Fibroblast of lung (primary cell): ENCODE results near the gene NKPD1. TPM values are rescaled to one million over a fixed set of nuclear protein-coding genes. Genes with fewer than 3 reads are reported as not detected.

Experiments
- DNase-seq, 2 donors: peaks; one replicate each; pipeline versions ENCODE4 v3.0.0 to v3.0.0-alpha.2; 2010; ENCODE audit warnings: low read depth in 2 of 2
- H2AFZ ChIP-seq: 2 replicates; pipeline ENCODE4 v1.5.1; 2012; ENCODE audit warnings: low read length, control low read depth, inconsistent platforms
- H3K27ac ChIP-seq: 2 replicates; pipeline ENCODE4 v1.5.1; 2011; ENCODE audit warnings: low read length, control low read depth; ENCODE audit not compliant: insufficient read depth
- H3K27me3 ChIP-seq: 2 replicates; pipeline ENCODE4 v1.5.1; 2011; ENCODE audit warnings: mild to moderate bottlenecking, low read length; ENCODE audit not compliant: control insufficient read depth, insufficient read depth
- H3K36me3 ChIP-seq: 2 replicates; pipeline ENCODE4 v1.5.1; 2011; ENCODE audit warnings: low read length; ENCODE audit not compliant: control insufficient read depth, insufficient read depth
- H3K4me1 ChIP-seq: 2 replicates; pipeline ENCODE4 v1.5.1; 2011; ENCODE audit warnings: low read length; ENCODE audit not compliant: control insufficient read depth, insufficient read depth; ENCODE audit errors: extremely low read depth
- H3K4me2 ChIP-seq: 2 replicates; pipeline ENCODE4 v1.5.1; 2011; ENCODE audit warnings: low read length, control low read depth; ENCODE audit not compliant: insufficient read depth; ENCODE audit errors: extremely low read depth
- H3K4me3 ChIP-seq, 4 experiments: fragments of 200-600 bp in 1 of 4; sonication (generic) in 1 of 4; replicated peaks in 1 of 4; 2 replicates each; pipeline ENCODE4 v1.5.1; 2011 to 2016; ENCODE audit warnings: low read length in 4 of 4, low read depth in 3 of 4, mild to moderate bottlenecking in 3 of 4, control low read depth in 2 of 4, inconsistent platforms in 1 of 4, mixed read lengths in 1 of 4; ENCODE audit not compliant: insufficient read depth in 1 of 4; ENCODE audit errors: control extremely low read depth in 1 of 4
- H3K79me2 ChIP-seq: 2 replicates; pipeline ENCODE4 v1.5.1; 2012; ENCODE audit warnings: mild to moderate bottlenecking, low read length, inconsistent platforms; ENCODE audit not compliant: control insufficient read depth, insufficient read depth
- H3K9ac ChIP-seq: 2 replicates; pipeline ENCODE4 v1.5.1; 2011; ENCODE audit warnings: mild to moderate bottlenecking, low read length, control low read depth; ENCODE audit not compliant: insufficient read depth
- H3K9me3 ChIP-seq: 2 replicates; pipeline ENCODE4 v1.5.1; 2012; ENCODE audit warnings: low read depth, low read length; ENCODE audit not compliant: control insufficient read depth, insufficient read depth
- H4K20me1 ChIP-seq: 2 replicates; pipeline ENCODE4 v1.5.1; 2011; ENCODE audit warnings: low read length; ENCODE audit not compliant: control insufficient read depth, insufficient read depth; ENCODE audit errors: extremely low read depth
- CTCF ChIP-seq, 2 donors: IDR thresholded peaks in 1 of 2; conservative IDR thresholded peaks in 1 of 2; 1 replicate in 1 of 2; 2 replicates in 1 of 2; pipeline ENCODE4 v1.5.1; 2011 to 2012; ENCODE audit warnings: low read length in 2 of 2, control low read depth in 1 of 2, inconsistent platforms in 1 of 2, low read depth in 1 of 2, mild to moderate bottlenecking in 1 of 2
- EZH2 ChIP-seq: IDR thresholded peaks from 2 replicates; pipeline ENCODE4 v1.5.1; 2012; ENCODE audit warnings: low read length, control low read depth, mild to moderate bottlenecking; ENCODE audit errors: missing control alignments
- polyA plus RNA-seq, 2 donors: library from polyadenylated mRNA; depleted of rRNA in 1 of 2; stranded (reverse) in 1 of 2; unstranded in 1 of 2; fragments of >200 nt; gene quantifications; 2 replicates each; pipeline ENCODE4 v1.2.1, GENCODE V29; 2011 to 2012; ENCODE audit warnings: missing spikeins in 1 of 2
- total RNA-seq: library from RNA; depleted of rRNA; stranded (reverse); fragments of >200 nt; gene quantifications from 2 replicates; pipeline ENCODE4 v1.2.1, GENCODE V29; 2014

Gene NKPD1
- total and polyA plus RNA-seq, 2 donors (not counting 1 experiment from before 2014, with no cell fraction given): 0.17 TPM; not detected in 1

DNA sequence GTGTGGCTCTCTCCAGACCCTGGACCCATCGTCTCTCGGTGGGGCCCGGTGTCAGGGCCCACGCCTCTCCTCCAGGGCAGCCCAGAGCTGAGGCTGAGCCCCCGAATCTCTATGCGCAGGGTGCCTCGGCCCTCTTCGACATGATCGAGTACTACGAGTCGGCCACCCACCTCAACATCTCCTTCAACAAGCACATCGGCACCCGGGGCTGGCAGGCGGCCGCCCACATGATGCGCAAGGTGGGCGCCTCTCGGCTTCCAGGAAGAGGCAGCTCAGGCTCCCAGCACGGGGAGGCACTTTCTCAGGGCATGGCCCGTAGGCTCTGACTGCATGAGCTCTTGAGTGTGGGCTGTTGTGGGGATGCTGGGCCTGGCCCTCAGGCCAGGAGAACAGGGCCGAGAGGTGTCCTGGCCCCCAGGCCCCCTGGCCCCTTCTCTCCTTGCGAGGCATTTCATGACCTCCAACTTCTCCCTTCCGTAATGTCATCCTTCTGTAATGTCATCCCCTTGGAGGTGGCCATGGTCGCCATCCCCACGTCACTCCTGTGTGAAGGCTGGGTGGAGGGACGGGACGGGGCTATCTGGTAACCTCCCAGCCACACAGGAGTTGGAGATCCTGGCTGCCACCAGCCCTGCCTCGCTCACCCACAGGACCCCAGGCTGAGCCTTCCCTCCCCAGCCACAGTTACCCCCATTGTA, 19.4 kb downstream of the NKPD1 start:
- H3K4me1 ChIP-seq: peaks cover 6% of the 10 kb centered on the region
- no peak overlapping the region for H3K4me3 ChIP-seq
- DNase-seq: no peak
- H3K4me2 ChIP-seq: no peak overlapping the region
- no peaks in the 10 kb centered on the region for H3K79me2 ChIP-seq
- H3K9me3 ChIP-seq: no peaks in the 10 kb centered on the region
- no peak overlapping the region for H3K27ac ChIP-seq
- H3K9ac ChIP-seq: no peak overlapping the region
- H3K27me3 ChIP-seq: no peaks in the 10 kb centered on the region
- H2AFZ ChIP-seq: no peak overlapping the region
- TF ChIP-seq CTCF (conservative IDR thresholded peaks at IDR 0.05 in 1 of 2, IDR thresholded peaks at IDR 0.05 in 1 of 2; ENCODE audit: low read depth in 1 of 2, low read length in 2 of 2) (no peak), EZH2 (no peak)
- no peaks in the 10 kb centered on the region for H4K20me1 ChIP-seq
- peaks cover 11% of the 10 kb centered on the region for H3K36me3 ChIP-seq

DNA sequence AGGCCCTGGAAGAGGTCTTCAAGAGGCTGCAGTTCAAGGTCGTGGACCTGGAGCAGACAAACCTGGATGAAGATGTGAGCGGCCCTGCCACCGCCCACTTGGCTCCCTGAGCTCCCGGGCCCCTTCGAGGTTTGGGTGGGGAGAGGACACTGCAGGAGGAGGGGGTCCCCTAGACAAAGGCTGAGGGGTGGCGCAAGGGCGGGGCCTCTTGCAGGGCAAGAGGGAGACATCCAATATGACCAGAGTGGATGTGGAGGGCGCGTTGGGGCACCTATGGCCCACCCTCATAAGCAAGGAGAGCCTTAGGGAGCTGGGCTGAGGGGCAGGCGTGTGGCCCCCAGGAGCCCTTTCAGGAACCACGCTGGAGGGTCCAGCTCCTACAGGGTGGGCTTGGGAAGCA, 20.2 kb downstream of the NKPD1 start:
- Histone ChIP-seq H3K27ac (no peak overlapping the region), H2AFZ (no peak overlapping the region), H3K9me3 (no peaks in the 10 kb centered on the region), H3K4me2 (no peak overlapping the region), H3K36me3 (peaks cover 9% of the 10 kb centered on the region), H3K79me2 (no peaks in the 10 kb centered on the region), H3K27me3 (no peaks in the 10 kb centered on the region), H4K20me1 (no peaks in the 10 kb centered on the region), H3K4me1 (peaks cover 6% of the 10 kb centered on the region), H3K4me3 (no peak overlapping the region), H3K9ac (no peak overlapping the region)
- TF ChIP-seq EZH2 (no peak), CTCF (conservative IDR thresholded peaks at IDR 0.05 in 1 of 2, IDR thresholded peaks at IDR 0.05 in 1 of 2; ENCODE audit: low read depth in 1 of 2, low read length in 2 of 2) (no peak)
- no peak for DNase-seq

GRCh38 chr19:45140144-45140503, 20.7 kb downstream of the NKPD1 start:
- DNase-seq: no peak
- H4K20me1 ChIP-seq: no peaks in the 10 kb centered on the region
- H3K27ac ChIP-seq: no peak overlapping the region
- TF ChIP-seq EZH2: no peak
- no peaks in the 10 kb centered on the region for H3K27me3 ChIP-seq
- H2AFZ ChIP-seq: no peak overlapping the region
- peaks cover 6% of the 10 kb centered on the region for H3K36me3 ChIP-seq
- no peaks in the 10 kb centered on the region for H3K9me3 ChIP-seq
- H3K4me3 ChIP-seq: no peak overlapping the region
- H3K79me2 ChIP-seq: no peaks in the 10 kb centered on the region
- H3K4me1 ChIP-seq: peaks cover 6% of the 10 kb centered on the region
- no peak overlapping the region for H3K4me2 ChIP-seq
- no peak overlapping the region for H3K9ac ChIP-seq
